C1 segment of cervical spinal cord (tissue), 14 donors: Measurements from ENCODE around the gene FAM107B.

ENCODE experiments used
- DNase-seq, 14 donors: peaks; one replicate each; lab custom pipeline; 2025; lab: John Stamatoyannopoulos, UW

Gene FAM107B

GRCh38 chr10:14583252-14583651 is 191.4 kb downstream of the FAM107B start:
- DNase-seq: no peak

- DNase-seq: no peak
These were observed 193.0 kb downstream of the FAM107B start for GRCh38 chr10:14581553-14582321.

- DNase-seq: peak in 1 of 14 donors; percentile 43
These were observed 193.9 kb downstream of the FAM107B start for GRCh38 chr10:14580671-14581332.

DNA sequence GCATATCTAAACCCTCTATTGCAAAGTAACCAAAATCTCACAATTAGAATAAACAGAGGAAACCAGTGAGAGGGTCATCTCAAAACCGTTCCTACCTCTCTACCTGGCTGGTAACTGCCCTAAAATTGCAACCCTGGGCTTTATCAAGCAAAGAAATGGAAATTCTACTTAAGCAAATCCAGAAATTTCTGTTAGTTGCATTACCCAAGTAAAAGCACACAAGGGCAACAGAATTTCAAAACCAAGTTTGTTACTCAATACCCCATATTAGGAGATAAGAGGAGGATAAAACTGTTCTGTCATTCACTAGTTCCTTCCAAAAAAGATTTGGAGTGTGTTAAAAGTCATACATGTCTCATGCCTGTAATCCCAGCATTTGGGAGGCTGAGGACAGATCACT is 195.3 kb downstream of the FAM107B start:
- DNase-seq: no peak

GRCh38 chr10:14578060-14578952 is 196.4 kb downstream of the FAM107B start:
- DNase-seq: peak in 1 of 14 donors; percentile 20

DNA sequence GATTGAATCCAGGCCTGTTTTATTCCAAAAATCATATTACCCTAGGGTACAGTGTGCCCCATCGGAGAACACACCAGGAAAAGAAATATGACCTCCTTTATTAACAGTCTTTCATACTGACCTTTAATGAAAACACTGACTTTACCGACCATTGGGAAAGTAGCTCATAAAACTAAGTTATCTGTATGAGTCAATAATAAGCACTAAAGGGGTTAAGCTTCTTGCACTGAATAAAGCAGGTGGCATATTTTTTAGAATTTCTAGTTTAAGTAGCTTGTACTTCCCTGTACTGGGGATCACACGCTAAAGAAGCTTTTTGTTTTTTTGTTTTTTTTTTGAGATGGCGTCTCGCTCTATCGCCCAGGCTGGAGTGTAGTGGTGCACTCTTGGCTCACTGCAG is 199.8 kb downstream of the FAM107B start:
- DNase-seq: no peak

GRCh38 chr10:14574291-14574690 is 200.4 kb downstream of the FAM107B start:
- peak in 4 of 14 donors; percentile 25 to 34 (median 30) for DNase-seq

GRCh38 chr10:14573666-14574261 is 200.9 kb downstream of the FAM107B start:
- DNase-seq: no peak

DNA sequence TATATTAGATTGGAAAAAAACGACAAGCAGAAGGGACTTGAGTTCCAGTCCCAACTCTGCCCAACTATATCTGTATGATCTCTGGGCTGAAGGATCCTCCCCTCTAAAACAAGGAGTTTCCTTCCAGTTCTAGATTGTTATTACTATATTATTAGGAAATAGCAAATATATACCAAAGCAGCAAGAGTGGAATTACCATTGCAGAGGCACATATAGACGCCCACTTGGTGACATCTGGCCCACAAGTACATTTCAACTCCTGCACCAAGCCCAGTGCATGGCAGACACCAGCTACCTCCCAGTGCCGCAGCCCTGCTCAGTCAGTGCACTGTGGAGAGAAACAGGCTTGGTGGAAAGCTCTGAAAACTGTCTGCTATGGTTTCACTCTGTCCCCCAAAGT is 201.9 kb downstream of the FAM107B start:
- no peak for DNase-seq

DNA sequence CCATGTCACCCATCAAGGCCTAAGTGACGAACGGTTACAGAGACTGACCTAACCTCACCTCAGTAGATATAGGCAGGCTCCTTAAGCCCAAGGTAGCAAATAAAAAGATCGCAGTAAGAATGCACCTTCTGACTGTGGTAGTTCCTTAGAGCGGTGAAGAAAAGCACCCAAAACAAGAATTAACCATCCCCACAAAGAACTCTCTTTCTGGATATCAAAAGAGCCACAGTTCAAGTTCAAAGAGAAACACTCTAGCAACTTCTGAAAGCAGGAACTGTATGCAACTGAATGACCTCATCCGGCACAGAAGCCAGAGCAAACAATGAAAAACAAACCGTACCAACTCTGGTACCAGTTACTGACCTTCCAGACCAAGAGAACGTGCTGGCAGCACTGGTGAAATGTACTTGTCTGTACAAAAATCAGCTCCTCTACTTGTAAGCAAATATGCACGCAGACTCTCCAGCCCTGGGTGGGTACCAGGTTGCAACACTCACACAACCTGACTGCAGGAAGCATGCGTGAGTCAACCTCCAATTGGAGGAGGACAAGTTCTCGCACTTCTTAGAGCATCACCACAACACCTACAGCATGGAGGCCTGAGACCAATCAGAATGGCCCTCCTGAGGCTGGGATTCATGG is 202.7 kb downstream of the FAM107B start:
- DNase-seq: peak in 11 of 14 donors; percentile 13 to 73 (median 63)

DNA sequence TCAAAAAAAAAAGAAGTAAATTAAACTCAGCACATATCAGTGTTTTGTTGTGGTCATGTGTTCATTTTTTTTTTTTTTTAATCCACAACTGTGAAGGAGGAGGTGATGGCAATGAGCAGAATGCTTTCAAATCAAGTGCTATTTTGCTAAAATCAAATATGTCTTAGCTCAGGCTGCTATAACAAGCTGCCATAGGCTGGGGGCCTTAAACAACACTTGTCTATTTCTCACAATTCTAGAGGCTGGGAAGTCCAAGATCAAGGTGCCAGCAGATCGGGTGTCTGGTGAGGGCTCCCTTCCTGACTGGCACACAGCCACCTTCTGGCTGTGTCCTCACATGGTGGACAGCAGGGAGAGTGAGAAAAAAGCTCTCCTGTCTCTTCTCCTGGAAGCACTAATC is 203.9 kb downstream of the FAM107B start:
- peak in 6 of 14 donors; percentile 18 to 42 (median 27) for DNase-seq

- DNase-seq: peak in 1 of 14 donors; percentile 23
These were observed 205.2 kb downstream of the FAM107B start for GRCh38 chr10:14569274-14570060.

- no peak for DNase-seq
These were observed 207.3 kb downstream of the FAM107B start for GRCh38 chr10:14567421-14567820.

DNA sequence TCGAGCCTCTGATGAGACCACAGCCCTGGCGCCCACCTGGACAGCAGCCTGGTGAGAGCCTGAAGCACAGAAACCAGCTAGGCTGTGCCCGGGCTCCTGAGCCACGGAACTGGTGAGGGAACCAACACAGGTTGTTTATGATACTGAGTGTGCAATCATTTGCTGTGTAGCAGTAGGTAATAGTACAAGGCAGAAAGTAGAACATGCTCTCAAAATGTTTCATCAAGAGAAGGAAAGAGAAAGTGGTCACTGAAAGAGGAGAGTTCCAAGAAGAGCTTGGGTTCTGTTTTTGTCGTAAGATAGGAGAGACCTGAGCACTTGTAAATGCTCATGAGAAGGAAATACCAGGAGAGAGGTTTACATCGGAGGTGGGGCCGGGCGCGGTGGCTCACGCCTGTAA is 208.2 kb downstream of the FAM107B start:
- DNase-seq: no peak

- DNase-seq: peak in 2 of 14 donors; percentile 23 to 33
These were observed 209.5 kb downstream of the FAM107B start for GRCh38 chr10:14565199-14565598.

DNA sequence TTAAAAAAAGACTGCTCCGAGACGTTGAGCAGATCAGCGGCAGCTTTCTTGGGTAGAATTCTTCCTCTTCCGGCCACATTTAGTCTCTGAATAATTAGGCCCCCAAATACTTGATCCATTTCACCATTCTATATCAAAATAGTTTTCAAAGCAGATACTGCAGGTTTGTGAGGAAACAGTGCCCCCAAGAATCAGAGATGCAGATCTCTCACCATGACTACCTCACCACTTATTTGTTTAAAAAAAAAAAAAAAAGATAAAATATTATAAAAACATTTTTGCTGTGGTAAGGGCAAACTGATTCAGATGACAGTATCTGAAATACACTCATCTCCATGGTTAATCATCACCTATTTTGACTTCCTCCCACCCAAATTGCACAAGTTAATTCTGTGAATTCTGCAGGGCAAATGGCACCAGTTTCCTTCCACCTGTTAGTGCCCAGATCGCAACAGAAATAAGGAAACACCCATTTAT is 210.4 kb downstream of the FAM107B start:
- no peak for DNase-seq

GRCh38 chr10:14563359-14563940 is 211.2 kb downstream of the FAM107B start:
- no peak for DNase-seq

DNA sequence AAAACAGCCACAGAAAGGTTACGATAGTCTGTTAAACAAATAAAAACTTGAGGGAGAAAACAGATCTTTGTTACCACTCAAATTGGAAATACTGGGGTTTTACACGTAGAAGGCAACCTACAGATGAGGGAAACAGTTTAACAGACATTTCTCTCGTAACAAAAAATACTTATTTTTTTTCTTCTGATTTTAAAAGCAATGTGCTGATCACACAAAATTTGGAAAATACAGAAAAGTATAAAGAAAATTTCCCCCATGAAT is 211.7 kb downstream of the FAM107B start:
- no peak for DNase-seq

- no peak for DNase-seq
These were observed 212.2 kb downstream of the FAM107B start for GRCh38 chr10:14562218-14563075.
